Fibroblast of the aortic adventitia (primary cell): Measurements from ENCODE around the gene MEAF6. TPM values are rescaled to one million over a fixed set of nuclear protein-coding genes. Genes with fewer than 3 reads are reported as not detected.

Experiments
- DNase-seq: peaks from one replicate; pipeline ENCODE4 v3.0.0-alpha.2; 2010; ENCODE audit warnings: low read depth
- H3K4me3 ChIP-seq: 2 replicates; pipeline ENCODE4 v1.5.1; 2011; ENCODE audit warnings: low read depth, mild to moderate bottlenecking, control low read depth, low read length, moderate library complexity
- CTCF ChIP-seq: IDR thresholded peaks from 2 replicates; pipeline ENCODE4 v1.5.1; 2011; ENCODE audit warnings: mild to moderate bottlenecking, low read length, control low read depth, inconsistent platforms; ENCODE audit not compliant: insufficient read depth
- small RNA-seq: library from RNA; depleted of rRNA; stranded (forward); fragments of <200 nt; gene quantifications from one replicate; pipeline ENCODE3, GENCODE V24; 2012
- total RNA-seq: library from RNA; depleted of rRNA; stranded (reverse); fragments of >200 nt; gene quantifications from 2 replicates; pipeline ENCODE4 v1.2.3, GENCODE V29; 2012; ENCODE audit warnings: low replicate concordance

MEAF6 gene
- total RNA-seq, 1 donor, result 84.5 TPM

GRCh38 chr1:37448691-37449417 is 65.7 kb downstream of the MEAF6 start:
- no peak for TF ChIP-seq CTCF
- H3K4me3 ChIP-seq, result no peak overlapping the region
- no peak for DNase-seq

GRCh38 chr1:37448185-37448584 is 66.4 kb downstream of the MEAF6 start:
- no peak for DNase-seq
- no peak overlapping the region for H3K4me3 ChIP-seq
- TF ChIP-seq CTCF, result no peak

- no peak for TF ChIP-seq CTCF
- H3K4me3 ChIP-seq, result no peak overlapping the region
- DNase-seq, result no peak
These were observed 67.7 kb downstream of the MEAF6 start for GRCh38 chr1:37446874-37447273.

GRCh38 chr1:37442644-37443043 is 71.9 kb downstream of the MEAF6 start:
- H3K4me3 ChIP-seq, result no peak overlapping the region
- DNase-seq, result no peak
- TF ChIP-seq CTCF, result no peak

Small RNAs within 50 kb of the gene (small RNA-seq; reads per million reads assigned to genes)
- not detected for gene AL034379.1
- not detected for gene MIR5581

Other genes with a start within 250 kb of the MEAF6 start
- gene ZC3H12A, start 40.2 kb downstream of the MEAF6 start, total RNA-seq, result 5.3 and 8.2 TPM in 2 replicates
- 12.9 and 23.5 TPM in 2 replicates for gene SNIP1, start 39.5 kb upstream of the MEAF6 start, total RNA-seq
- gene DNALI1, start 42.2 kb upstream of the MEAF6 start, total RNA-seq, result 7.4 and 13.7 TPM in 2 replicates
- gene GNL2, start 81.2 kb upstream of the MEAF6 start, total RNA-seq, result 72.7 and 75.5 TPM in 2 replicates
- gene RSPO1, start 120.1 kb upstream of the MEAF6 start, total RNA-seq, result 0.49 TPM in 1 of 2 replicates, not detected in the other
- 0.25 and 12.8 TPM in 2 replicates for gene CDCA8, start 177.8 kb upstream of the MEAF6 start, total RNA-seq